ENCODE measurements around the gene TGM2. TPM values are rescaled to one million over a fixed set of nuclear protein-coding genes. Genes with fewer than 3 reads are reported as not detected.
"Not testable (repeated sequence)": the region's sequence is repeated elsewhere in the genome, so short reads cannot be mapped to it uniquely, and the experiment has no call there.

TGM2 gene
- total RNA-seq, 1 donor from 2014 or later, result 5.5 TPM

- DNase-seq (ENCODE audit: low read depth), result no peak
- FAIRE-seq, result no peak
- H3K36me3 ChIP-seq (ENCODE audit: control insufficient read depth, insufficient read depth, low read length), result no peaks in the 10 kb centered on the region
- H3K27me3 ChIP-seq (ENCODE audit: control insufficient read depth, insufficient read depth, low read length), result no peaks in the 10 kb centered on the region
- H3K4me3 ChIP-seq (ENCODE audit: low read depth, low read length), result no peak overlapping the region
- TF ChIP-seq CTCF (IDR thresholded peaks at IDR 0.05; ENCODE audit: insufficient read depth, low read length, severe bottlenecking), result no peak
Observed at GRCh38 chr20:38108438-38108985, 56.6 kb downstream of the TGM2 start.

GRCh38 chr20:38107916-38108315, 57.2 kb downstream of the TGM2 start:
- not testable (repeated sequence) for H3K36me3 ChIP-seq (ENCODE audit: control insufficient read depth, insufficient read depth, low read length); DNase-seq (ENCODE audit: low read depth); H3K4me3 ChIP-seq (ENCODE audit: low read depth, low read length); H3K27me3 ChIP-seq (ENCODE audit: control insufficient read depth, insufficient read depth, low read length); FAIRE-seq

GRCh38 chr20:38107386-38107785, 57.7 kb downstream of the TGM2 start:
- FAIRE-seq; DNase-seq (ENCODE audit: low read depth); H3K36me3 ChIP-seq (ENCODE audit: control insufficient read depth, insufficient read depth, low read length); H3K4me3 ChIP-seq (ENCODE audit: low read depth, low read length); H3K27me3 ChIP-seq (ENCODE audit: control insufficient read depth, insufficient read depth, low read length): not testable (repeated sequence)

GRCh38 chr20:38106461-38106860, 58.6 kb downstream of the TGM2 start:
- DNase-seq (ENCODE audit: low read depth) (no peak), FAIRE-seq (no peak)
- no peak for TF ChIP-seq CTCF (IDR thresholded peaks at IDR 0.05; ENCODE audit: insufficient read depth, low read length, severe bottlenecking)

GRCh38 chr20:38104285-38104684, 60.8 kb downstream of the TGM2 start:
- DNase-seq (ENCODE audit: low read depth), result no peak
- no peak overlapping the region for H3K4me3 ChIP-seq (ENCODE audit: low read depth, low read length)
- TF ChIP-seq CTCF (IDR thresholded peaks at IDR 0.05; ENCODE audit: insufficient read depth, low read length, severe bottlenecking), result no peak
- FAIRE-seq, result no peak
- H3K36me3 ChIP-seq (ENCODE audit: control insufficient read depth, insufficient read depth, low read length), result no peaks in the 10 kb centered on the region
- no peaks in the 10 kb centered on the region for H3K27me3 ChIP-seq (ENCODE audit: control insufficient read depth, insufficient read depth, low read length)

More at GRCh38 chr20:38106461-38106860, 58.6 kb downstream of the TGM2 start:
- Histone ChIP-seq H3K4me3 (ENCODE audit: low read depth, low read length) (no peak overlapping the region), H3K27me3 (ENCODE audit: control insufficient read depth, insufficient read depth, low read length) (no peaks in the 10 kb centered on the region), H3K36me3 (ENCODE audit: control insufficient read depth, insufficient read depth, low read length) (no peaks in the 10 kb centered on the region)

- H3K4me3 ChIP-seq (ENCODE audit: low read depth, low read length); H3K36me3 ChIP-seq (ENCODE audit: control insufficient read depth, insufficient read depth, low read length); DNase-seq (ENCODE audit: low read depth); H3K27me3 ChIP-seq (ENCODE audit: control insufficient read depth, insufficient read depth, low read length); FAIRE-seq: not testable (repeated sequence)
Observed at GRCh38 chr20:38102206-38102605, 62.9 kb downstream of the TGM2 start.

- no peak for TF ChIP-seq CTCF (IDR thresholded peaks at IDR 0.05; ENCODE audit: insufficient read depth, low read length, severe bottlenecking)
- Histone ChIP-seq H3K4me3 (ENCODE audit: low read depth, low read length) (no peak overlapping the region), H3K27me3 (ENCODE audit: control insufficient read depth, insufficient read depth, low read length) (no peaks in the 10 kb centered on the region), H3K36me3 (ENCODE audit: control insufficient read depth, insufficient read depth, low read length) (no peaks in the 10 kb centered on the region)
- FAIRE-seq, result no peak
- no peak for DNase-seq (ENCODE audit: low read depth)
Observed at GRCh38 chr20:38098952-38099351, 66.1 kb downstream of the TGM2 start.

Measured in bronchial epithelial cell (primary cell).